MM.1S (cell line): ENCODE measurements around the gene MS4A7.

Experiments
- EZH2phosphoT487 ChIP-seq: fragments of 300-600 bp; sonication (generic); IDR thresholded peaks from 2 replicates; pipeline ENCODE4 v1.6.1; 2018; ENCODE audit warnings: antibody characterized with exemption, low read length
- TF ChIP-seq, protein P1 (sequence below): fragments of 300-600 bp; sonication (generic); IDR thresholded peaks from 2 replicates; pipeline ENCODE4 v1.5.1; 2016; ENCODE audit warnings: antibody characterized with exemption, low read length, mixed read lengths

DNA sequence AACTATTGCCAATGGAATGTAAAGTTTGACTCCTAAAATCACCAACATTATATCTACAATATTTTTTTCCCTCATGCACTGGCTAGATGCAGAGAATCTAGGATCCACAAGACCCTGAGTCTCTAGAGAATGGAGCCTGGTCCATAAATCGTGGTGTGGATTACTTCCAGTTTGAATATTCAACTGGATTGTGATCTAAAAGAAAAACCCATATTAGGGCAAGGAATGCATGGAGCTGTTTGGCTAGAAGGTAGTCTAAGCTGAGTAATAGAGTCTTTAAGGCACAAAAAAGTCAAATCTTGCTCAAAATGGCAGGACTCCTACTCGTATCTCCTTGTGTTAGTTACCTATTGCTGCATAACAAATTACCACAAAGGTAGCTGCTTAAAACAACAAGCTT, 41.7 kb downstream of the MS4A7 start:
- TF ChIP-seq, protein P1, sequence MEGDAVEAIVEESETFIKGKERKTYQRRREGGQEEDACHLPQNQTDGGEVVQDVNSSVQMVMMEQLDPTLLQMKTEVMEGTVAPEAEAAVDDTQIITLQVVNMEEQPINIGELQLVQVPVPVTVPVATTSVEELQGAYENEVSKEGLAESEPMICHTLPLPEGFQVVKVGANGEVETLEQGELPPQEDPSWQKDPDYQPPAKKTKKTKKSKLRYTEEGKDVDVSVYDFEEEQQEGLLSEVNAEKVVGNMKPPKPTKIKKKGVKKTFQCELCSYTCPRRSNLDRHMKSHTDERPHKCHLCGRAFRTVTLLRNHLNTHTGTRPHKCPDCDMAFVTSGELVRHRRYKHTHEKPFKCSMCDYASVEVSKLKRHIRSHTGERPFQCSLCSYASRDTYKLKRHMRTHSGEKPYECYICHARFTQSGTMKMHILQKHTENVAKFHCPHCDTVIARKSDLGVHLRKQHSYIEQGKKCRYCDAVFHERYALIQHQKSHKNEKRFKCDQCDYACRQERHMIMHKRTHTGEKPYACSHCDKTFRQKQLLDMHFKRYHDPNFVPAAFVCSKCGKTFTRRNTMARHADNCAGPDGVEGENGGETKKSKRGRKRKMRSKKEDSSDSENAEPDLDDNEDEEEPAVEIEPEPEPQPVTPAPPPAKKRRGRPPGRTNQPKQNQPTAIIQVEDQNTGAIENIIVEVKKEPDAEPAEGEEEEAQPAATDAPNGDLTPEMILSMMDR = no peak
- TF ChIP-seq EZH2phosphoT487 = no peak
